GM13977 (cell line): ENCODE measurements around the gene NPL.

Experiments used
- DNase-seq: peaks from one replicate; pipeline ENCODE4 v3.0.0; 2012; ENCODE audit warnings: low spot score
- CTCF ChIP-seq: IDR thresholded peaks from 2 replicates; pipeline ENCODE4 v1.5.1; 2012; ENCODE audit warnings: mild to moderate bottlenecking, control low read depth; ENCODE audit not compliant: insufficient read depth; ENCODE audit errors: extremely low read depth, missing control alignments
- in situ Hi-C: fragments of 300-500 bp; cut with MboI; formaldehyde crosslinking; loops from one replicate; pipeline ENCODE4 v1.12.0; 2022; ENCODE audit warnings: low sequenced_read_pairs, low pct_unique_long_range_greater_than_20kb, mixed read lengths, inconsistent platforms; ENCODE audit not compliant: unreplicated experiment

NPL gene

GRCh38 chr1:182785181-182785580 lies 4.4 kb upstream of the NPL start:
- in situ Hi-C loops = loop anchor here (5.0 to 10.0 kb wide), 2 partner anchors 188 to 340 kb away; no protein-coding TSS in a partner anchor
- DNase-seq = no peak
- TF ChIP-seq CTCF = no peak

- in situ Hi-C loops = loop anchor here (5.0 to 10.0 kb wide), 2 partner anchors 189 to 342 kb away; no protein-coding TSS in a partner anchor
- peak; percentile 70 for TF ChIP-seq CTCF
- peak; percentile 49 for DNase-seq
These were observed 3.2 kb upstream of the NPL start for GRCh38 chr1:182786223-182786994.

- no peak for TF ChIP-seq CTCF
- in situ Hi-C loops = loop anchor here (5.0 to 10.0 kb wide), 2 partner anchors 190 to 342 kb away; no protein-coding TSS in a partner anchor
- no peak for DNase-seq
These were observed 2.6 kb upstream of the NPL start for GRCh38 chr1:182786995-182787324.

- TF ChIP-seq CTCF = no peak
- in situ Hi-C loops = no loop called here
- no peak for DNase-seq
These were observed 2.0 kb downstream of the NPL start for GRCh38 chr1:182791281-182792179.

- DNase-seq = no peak
- in situ Hi-C loops = no loop called here
- TF ChIP-seq CTCF = no peak
These were observed 4.5 kb downstream of the NPL start for GRCh38 chr1:182794091-182794490.

GRCh38 chr1:182794676-182795201 lies 5.2 kb downstream of the NPL start:
- in situ Hi-C loops = no loop called here
- no peak for TF ChIP-seq CTCF
- no peak for DNase-seq
